H9 (cell line): ENCODE data around the gene TMEM51. TPM values are rescaled to one million over a fixed set of nuclear protein-coding genes. Genes with fewer than 3 reads are reported as not detected.

ENCODE experiments used
- DNase-seq: peaks from one replicate; pipeline ENCODE4 v3.0.0-alpha.2; 2017
- H2AFZ ChIP-seq: one replicate; pipeline ENCODE4 v1.6.1; 2013; ENCODE audit warnings: mild to moderate bottlenecking, low read length, control low read depth, moderate library complexity
- H2AK5ac ChIP-seq: 2 replicates; pipeline ENCODE4 v1.6.1; 2013; ENCODE audit warnings: low read length, control low read depth, mixed read lengths; ENCODE audit not compliant: insufficient read length
- H2BK120ac ChIP-seq: one replicate; pipeline ENCODE4 v1.6.1; 2013; ENCODE audit warnings: low read depth, mild to moderate bottlenecking, low read length, control low read depth, inconsistent platforms; ENCODE audit not compliant: poor library complexity, severe bottlenecking
- H2BK12ac ChIP-seq: 2 replicates; pipeline ENCODE4 v1.6.1; 2013; ENCODE audit warnings: low read length, control low read depth, mixed read lengths, low read depth; ENCODE audit not compliant: insufficient read length
- H2BK15ac ChIP-seq: 2 replicates; pipeline ENCODE4 v1.6.1; 2013; ENCODE audit warnings: low read depth, low read length, control low read depth
- H2BK20ac ChIP-seq: one replicate; pipeline ENCODE4 v1.6.1; 2013; ENCODE audit warnings: low read depth, mild to moderate bottlenecking, low read length, control low read depth, inconsistent platforms; ENCODE audit not compliant: poor library complexity, severe bottlenecking
- H2BK5ac ChIP-seq: 2 replicates; pipeline ENCODE4 v1.6.1; 2013; ENCODE audit warnings: low read length, control low read depth, mixed read lengths; ENCODE audit not compliant: insufficient read length
- H3K14ac ChIP-seq: 2 replicates; pipeline ENCODE4 v1.6.1; 2013; ENCODE audit warnings: low read length, control low read depth; ENCODE audit not compliant: insufficient read depth
- H3K18ac ChIP-seq: 2 replicates; pipeline ENCODE4 v1.6.1; 2013; ENCODE audit warnings: low read depth, mild to moderate bottlenecking, mixed read lengths, low read length, control low read depth; ENCODE audit not compliant: insufficient read length
- H3K23ac ChIP-seq: 2 replicates; pipeline ENCODE4 v1.6.1; 2013; ENCODE audit warnings: low read length, control low read depth, mixed read lengths, low read depth; ENCODE audit not compliant: insufficient read length
- H3K23me2 ChIP-seq: 2 replicates; pipeline ENCODE4 v1.6.1; 2013; ENCODE audit warnings: low read depth, mild to moderate bottlenecking, mixed read lengths, low read length, control low read depth; ENCODE audit not compliant: insufficient read length, poor library complexity, severe bottlenecking
- H3K27ac ChIP-seq: 2 replicates; pipeline ENCODE4 v1.5.1; 2013; ENCODE audit warnings: low read length, control low read depth, mixed read lengths, low read depth; ENCODE audit not compliant: insufficient read length
- H3K27me3 ChIP-seq: 2 replicates; pipeline ENCODE4 v1.6.1; 2013; ENCODE audit warnings: low read length, control low read depth, inconsistent platforms; ENCODE audit not compliant: insufficient read depth
- H3K4ac ChIP-seq: 2 replicates; pipeline ENCODE4 v1.6.1; 2013; ENCODE audit warnings: low read depth, mild to moderate bottlenecking, control low read depth, inconsistent platforms, low read length, moderate library complexity
- H3K4me1 ChIP-seq: 2 replicates; pipeline ENCODE4 v1.6.1; 2013; ENCODE audit warnings: low read length, control low read depth, inconsistent platforms; ENCODE audit not compliant: insufficient read depth
- H3K4me2 ChIP-seq: 2 replicates; pipeline ENCODE4 v1.6.1; 2013; ENCODE audit warnings: low read length, control low read depth, mixed read lengths; ENCODE audit not compliant: insufficient read length, insufficient read depth
- H3K56ac ChIP-seq: 2 replicates; pipeline ENCODE4 v1.6.1; 2013; ENCODE audit warnings: low read depth, mild to moderate bottlenecking, mixed read lengths, low read length, control low read depth; ENCODE audit not compliant: insufficient read length
- H3K79me1 ChIP-seq: 2 replicates; pipeline ENCODE4 v1.6.1; 2013; ENCODE audit warnings: low read depth, mild to moderate bottlenecking, moderate library complexity, low read length, control low read depth, inconsistent platforms; ENCODE audit not compliant: insufficient read depth, poor library complexity, severe bottlenecking
- H3K79me2 ChIP-seq: 2 replicates; pipeline ENCODE4 v1.6.1; 2013; ENCODE audit warnings: low read length, control low read depth, inconsistent platforms; ENCODE audit not compliant: insufficient read depth
- H3K9ac ChIP-seq: 2 replicates; pipeline ENCODE4 v1.6.1; 2013; ENCODE audit warnings: low read length, control low read depth, mixed read lengths; ENCODE audit not compliant: insufficient read length; ENCODE audit errors: extremely low read depth
- H3K9me3 ChIP-seq: one replicate; pipeline ENCODE4 v1.6.1; 2013; ENCODE audit warnings: low read depth, low read length, inconsistent platforms; ENCODE audit not compliant: control insufficient read depth
- H3T11ph ChIP-seq: one replicate; pipeline ENCODE4 v1.6.1; 2013; ENCODE audit warnings: mild to moderate bottlenecking, low read length, control low read depth, inconsistent platforms
- H4K20me1 ChIP-seq: one replicate; pipeline ENCODE4 v1.6.1; 2013; ENCODE audit not compliant: control insufficient read depth, insufficient read length, insufficient read depth
- H4K5ac ChIP-seq: 2 replicates; pipeline ENCODE4 v1.6.1; 2013; ENCODE audit warnings: low read depth, mild to moderate bottlenecking, mixed read lengths, low read length, control low read depth; ENCODE audit not compliant: insufficient read length
- H4K8ac ChIP-seq: replicated peaks from 2 replicates; pipeline ENCODE4 v1.6.1; 2013; ENCODE audit warnings: low read length, control low read depth, mixed read lengths, low read depth; ENCODE audit not compliant: insufficient read length
- H4K91ac ChIP-seq: 2 replicates; pipeline ENCODE4 v1.6.1; 2013; ENCODE audit warnings: low read depth, mild to moderate bottlenecking, moderate library complexity, mixed read lengths, low read length, control low read depth; ENCODE audit not compliant: insufficient read length
- H3K27ac Mint-ChIP-seq, 3 experiments: 2 replicates in 2 of 3; 3 replicates in 1 of 3; pipeline ENCODE4 v1.8.0; 2020 to 2021; ENCODE audit warnings: mixed read lengths in 3 of 3, mild to moderate bottlenecking in 1 of 3, moderate library complexity in 1 of 3
- H3K27me3 Mint-ChIP-seq: 2 replicates; pipeline ENCODE4 v1.8.0; 2021; ENCODE audit warnings: low read depth, mild to moderate bottlenecking, moderate library complexity, mixed read lengths
- H3K36me3 Mint-ChIP-seq, 3 experiments: 2 replicates in 2 of 3; 3 replicates in 1 of 3; pipeline ENCODE4 v1.8.0; 2020 to 2021; ENCODE audit warnings: low read depth in 3 of 3, mixed read lengths in 3 of 3; ENCODE audit not compliant: insufficient read depth in 1 of 3
- H3K4me1 Mint-ChIP-seq, 2 experiments: 2 replicates each; pipeline ENCODE4 v1.8.0; 2020; ENCODE audit warnings: mixed read lengths in 2 of 2
- H3K4me3 Mint-ChIP-seq, 2 experiments: 2 replicates in 1 of 2; 3 replicates in 1 of 2; pipeline ENCODE4 v1.8.0; 2020 to 2021; ENCODE audit warnings: mild to moderate bottlenecking in 2 of 2, mixed read lengths in 2 of 2, moderate library complexity in 1 of 2
- H3K9me3 Mint-ChIP-seq, 2 experiments: 2 replicates in 1 of 2; 3 replicates in 1 of 2; pipeline ENCODE4 v1.8.0; 2020; ENCODE audit warnings: mild to moderate bottlenecking in 2 of 2, mixed read lengths in 2 of 2, moderate library complexity in 1 of 2
- CTCF ChIP-seq: fragments of 200-600 bp; sonication (generic); conservative IDR thresholded peaks from 3 replicates; pipeline ENCODE4 v1.8.0; 2021; ENCODE audit warnings: antibody characterized with exemption, mild to moderate bottlenecking
- WGBS: extraction: QIAGEN DNeasy Blood & Tissue Kit; methylation state at CpG from one replicate; pipeline ENCODE4 v1.1.7; 2013; ENCODE audit warnings: missing lambda C conversion rate, low lambda C conversion rate, mixed read lengths; ENCODE audit not compliant: insufficient read length; ENCODE audit errors: extremely low coverage; 5-methylcytosine and 5-hydroxymethylcytosine counted together
- total RNA-seq: library from RNA; stranded (reverse); gene quantifications from 2 replicates; pipeline ENCODE4 v1.2.1, GENCODE V29; 2021

TMEM51 gene
- total RNA-seq, 1 experiment from 2014 or later = 4.6 TPM

- H3T11ph ChIP-seq = no peak overlapping the region
- no peak overlapping the region for H2BK5ac ChIP-seq
- H3K4ac ChIP-seq = no peak overlapping the region
- H3K36me3 Mint-ChIP-seq = peaks cover 22 to 32% (median 24%) of the 10 kb centered on the region in 3 experiments
- H3K4me1 Mint-ChIP-seq = peaks cover 21 to 28% of the 10 kb centered on the region in 2 experiments
- H3K9me3 ChIP-seq = no peaks in the 10 kb centered on the region
- no peak for DNase-seq
- no peak overlapping the region for H3K18ac ChIP-seq
- H3K9ac ChIP-seq = no peak overlapping the region
- H2BK12ac ChIP-seq = no peak overlapping the region
- H3K4me2 ChIP-seq = no peak overlapping the region
- no peaks in the 10 kb centered on the region for H3K27me3 ChIP-seq
- H4K8ac ChIP-seq = no peak overlapping the region
- peaks cover 12 to 17% of the 10 kb centered on the region in 2 experiments for H3K9me3 Mint-ChIP-seq
- no peak overlapping the region for H2AK5ac ChIP-seq
- H2BK120ac ChIP-seq = no peak overlapping the region
- no peaks in the 10 kb centered on the region for H4K20me1 ChIP-seq
- H3K56ac ChIP-seq = no peak overlapping the region
- H3K4me1 ChIP-seq = peaks cover 2% of the 10 kb centered on the region; the same call in 1 of the 2 replicates
- H4K91ac ChIP-seq = no peak overlapping the region
- H3K27ac ChIP-seq = no peak overlapping the region
- no peaks in the 10 kb centered on the region for H3K27me3 Mint-ChIP-seq
- no peak overlapping the region for H4K5ac ChIP-seq
- no peaks in the 10 kb centered on the region for H3K79me1 ChIP-seq
- H2AFZ ChIP-seq = no peak overlapping the region
- H3K79me2 ChIP-seq = no peaks in the 10 kb centered on the region
- WGBS = no CpG with 5 or more reads among the region's 19 CpGs
- H2BK15ac ChIP-seq = no peak overlapping the region
- no peak for TF ChIP-seq CTCF
- H3K27ac Mint-ChIP-seq = peak overlapping the region in 2 of 3 experiments; percentile 51 to 61; a peak in 2 of 7 replicates
- H3K14ac ChIP-seq = peak overlapping the region; percentile 63; the same call in 1 of the 2 replicates
- no peak overlapping the region for H3K23ac ChIP-seq
- no peak overlapping the region for H3K4me3 Mint-ChIP-seq
- H2BK20ac ChIP-seq = no peak overlapping the region
- H3K23me2 ChIP-seq = no peaks in the 10 kb centered on the region
Measured at GRCh38 chr1:15214527-15214926, 61.0 kb downstream of the TMEM51 start.
